HCT116 (cell line): Measurements from ENCODE around the gene CLEC16A.

ENCODE experiments used
- CTCF ChIP-seq, 3 experiments: fragments of 200-600 bp in 1 of 3; sonication (generic) in 1 of 3; IDR thresholded peaks in 2 of 3; conservative IDR thresholded peaks in 1 of 3; 2 replicates each; pipeline ENCODE4 v1.5.1; 2012 to 2017; ENCODE audit warnings: low read depth in 2 of 3, low read length in 2 of 3, antibody characterized with exemption in 1 of 3, borderline replicate concordance in 1 of 3, control low read depth in 1 of 3, mild to moderate bottlenecking in 1 of 3, mixed read lengths in 1 of 3, mixed run types in 1 of 3, moderate library complexity in 1 of 3; ENCODE audit not compliant: insufficient read depth in 1 of 3
- EZH2 ChIP-seq: fragments of 200-600 bp; sonication (generic); IDR thresholded peaks from 2 replicates; pipeline ENCODE4 v1.6.1; 2017; ENCODE audit warnings: antibody characterized with exemption, mixed run types
- EZH2phosphoT487 ChIP-seq: fragments of 200-600 bp; IDR thresholded peaks from 2 replicates; pipeline ENCODE4 v1.6.1; 2018; ENCODE audit warnings: antibody characterized with exemption, borderline replicate concordance
- FOSL1 ChIP-seq: IDR thresholded peaks from 2 replicates; pipeline ENCODE4 v1.6.1; 2012; ENCODE audit warnings: low read depth
- JUND ChIP-seq: IDR thresholded peaks from 2 replicates; pipeline ENCODE4 v1.6.1; 2012
- MAX ChIP-seq: IDR thresholded peaks from 2 replicates; pipeline ENCODE4 v1.6.1; 2012
- POLR2A ChIP-seq: IDR thresholded peaks from 2 replicates; pipeline ENCODE4 v1.7.0; 2011; ENCODE audit warnings: borderline replicate concordance; ENCODE audit not compliant: insufficient read depth, insufficient read length; ENCODE audit errors: extremely low read depth
- POLR2AphosphoS5 ChIP-seq: IDR thresholded peaks from 2 replicates; pipeline ENCODE4 v1.6.1; 2011; ENCODE audit warnings: mild to moderate bottlenecking, low read depth, low read length, moderate library complexity
- RAD21 ChIP-seq: IDR thresholded peaks from 2 replicates; pipeline ENCODE4 v1.6.1; 2012; ENCODE audit warnings: low read depth, mild to moderate bottlenecking
- TCF7L2 ChIP-seq: IDR thresholded peaks from 2 replicates; pipeline ENCODE4 v1.7.0; 2011; ENCODE audit warnings: borderline replicate concordance, inconsistent platforms; ENCODE audit not compliant: insufficient read depth, insufficient read length; ENCODE audit errors: extremely low read depth
- YY1 ChIP-seq: IDR thresholded peaks from 2 replicates; pipeline ENCODE4 v1.6.1; 2011; ENCODE audit warnings: low read length, low read depth, moderate library complexity, mild to moderate bottlenecking; ENCODE audit not compliant: insufficient replicate concordance; ENCODE audit errors: extremely low read depth
- ZBTB33 ChIP-seq: IDR thresholded peaks from 2 replicates; pipeline ENCODE4 v1.6.1; 2011; ENCODE audit warnings: mild to moderate bottlenecking, low read length, moderate library complexity; ENCODE audit not compliant: insufficient replicate concordance; ENCODE audit errors: extremely low read depth
- ZFX ChIP-seq: fragments of 450-650 bp; IDR thresholded peaks from 2 replicates; pipeline ENCODE4 v1.6.1; 2017
- ZNF274 ChIP-seq: fragments of 200-500 bp; sonication (Bioruptor generic); IDR thresholded peaks from 2 replicates; pipeline ENCODE4 v1.6.1; 2014; ENCODE audit warnings: mild to moderate bottlenecking, low read depth, low read length, inconsistent platforms

GRCh38 chr16:11140867-11141266, 196.5 kb downstream of the CLEC16A start:
- TF ChIP-seq FOSL1 (no peak), POLR2AphosphoS5 (no peak), TCF7L2 (no peak), ZNF274 (no peak), CTCF (IDR thresholded peaks at IDR 0.05 in 2 of 3, conservative IDR thresholded peaks at IDR 0.05 in 1 of 3; ENCODE audit: borderline replicate concordance in 1 of 3, insufficient read depth in 1 of 3, low read depth in 2 of 3, low read length in 2 of 3) (no peak), POLR2A (no peak), ZBTB33 (no peak), JUND (no peak), YY1 (no peak), EZH2 (no peak), ZFX (no peak), RAD21 (no peak), EZH2phosphoT487 (no peak), MAX (no peak)
